ENCODE measurements around the gene ATXN1.
"Not testable (repeated sequence)": the region's sequence is repeated elsewhere in the genome, so short reads cannot be mapped to it uniquely, and the experiment has no call there.

The ATXN1 gene

GRCh38 chr6:16468991-16469615 lies 292.2 kb downstream of the ATXN1 start:
- no peaks in the 10 kb centered on the region for H3K9me3 ChIP-seq (ENCODE audit: control insufficient read depth, low read length)
- H2AFZ ChIP-seq, result no peak overlapping the region
- TF ChIP-seq CTCF (IDR thresholded peaks at IDR 0.05), result no peak
- peaks cover 8% of the 10 kb centered on the region for H3K4me1 ChIP-seq
- H3K79me2 ChIP-seq, result peaks cover 6% of the 10 kb centered on the region
- no peak overlapping the region for H3K27ac ChIP-seq
- no peak overlapping the region for H3K4me3 ChIP-seq (ENCODE audit: low read depth, low read length)
- no peaks in the 10 kb centered on the region for H3K27me3 ChIP-seq (ENCODE audit: control insufficient read depth, insufficient read depth, low read length)
- no peaks in the 10 kb centered on the region for H3K36me3 ChIP-seq (ENCODE audit: control insufficient read depth, insufficient read depth, low read length)
- H3K4me2 ChIP-seq (ENCODE audit: low read length), result no peak overlapping the region
- no peak overlapping the region for H3K9ac ChIP-seq

- Histone ChIP-seq H3K4me3 (ENCODE audit: low read depth, low read length) (no peak overlapping the region), H3K27me3 (ENCODE audit: control insufficient read depth, insufficient read depth, low read length) (no peaks in the 10 kb centered on the region), H3K27ac (no peak overlapping the region), H3K4me1 (peaks cover 8% of the 10 kb centered on the region), H3K36me3 (ENCODE audit: control insufficient read depth, insufficient read depth, low read length) (no peaks in the 10 kb centered on the region), H3K9me3 (ENCODE audit: control insufficient read depth, low read length) (no peaks in the 10 kb centered on the region), H3K4me2 (ENCODE audit: low read length) (no peak overlapping the region), H3K9ac (no peak overlapping the region), H2AFZ (no peak overlapping the region), H3K79me2 (peaks cover 6% of the 10 kb centered on the region)
- no peak for TF ChIP-seq CTCF (IDR thresholded peaks at IDR 0.05)
Measured at GRCh38 chr6:16466800-16467553, 294.3 kb downstream of the ATXN1 start.

- no peak overlapping the region for H3K27ac ChIP-seq
Measured at GRCh38 chr6:16464045-16464444, 297.2 kb downstream of the ATXN1 start.

GRCh38 chr6:16463246-16463645 lies 298.0 kb downstream of the ATXN1 start:
- not testable (repeated sequence) for H3K9ac ChIP-seq

More at GRCh38 chr6:16464045-16464444, 297.2 kb downstream of the ATXN1 start:
- TF ChIP-seq CTCF (IDR thresholded peaks at IDR 0.05), result no peak
- Histone ChIP-seq H3K9me3 (ENCODE audit: control insufficient read depth, low read length) (no peaks in the 10 kb centered on the region), H3K4me1 (no peaks in the 10 kb centered on the region), H3K79me2 (peaks cover 6% of the 10 kb centered on the region), H3K36me3 (ENCODE audit: control insufficient read depth, insufficient read depth, low read length) (no peaks in the 10 kb centered on the region), H3K9ac (no peak overlapping the region), H3K27me3 (ENCODE audit: control insufficient read depth, insufficient read depth, low read length) (no peaks in the 10 kb centered on the region), H2AFZ (no peak overlapping the region), H3K4me2 (ENCODE audit: low read length) (no peak overlapping the region), H3K4me3 (ENCODE audit: low read depth, low read length) (no peak overlapping the region)

GRCh38 chr6:16461491-16461890 lies 299.8 kb downstream of the ATXN1 start:
- H3K27me3 ChIP-seq (ENCODE audit: control insufficient read depth, insufficient read depth, low read length), result no peaks in the 10 kb centered on the region
- peaks cover 6% of the 10 kb centered on the region for H3K79me2 ChIP-seq
- no peaks in the 10 kb centered on the region for H3K36me3 ChIP-seq (ENCODE audit: control insufficient read depth, insufficient read depth, low read length)
- no peak overlapping the region for H3K4me2 ChIP-seq (ENCODE audit: low read length)
- H3K4me1 ChIP-seq, result no peaks in the 10 kb centered on the region
- H2AFZ ChIP-seq, result no peak overlapping the region
- no peak for TF ChIP-seq CTCF (IDR thresholded peaks at IDR 0.05)
- H3K9me3 ChIP-seq (ENCODE audit: control insufficient read depth, low read length), result no peaks in the 10 kb centered on the region
- no peak overlapping the region for H3K4me3 ChIP-seq (ENCODE audit: low read depth, low read length)
- no peak overlapping the region for H3K9ac ChIP-seq
- no peak overlapping the region for H3K27ac ChIP-seq

More at GRCh38 chr6:16463246-16463645, 298.0 kb downstream of the ATXN1 start:
- not testable (repeated sequence) for H3K4me1 ChIP-seq; H3K9me3 ChIP-seq (ENCODE audit: control insufficient read depth, low read length); H3K4me2 ChIP-seq (ENCODE audit: low read length); H3K27ac ChIP-seq; H2AFZ ChIP-seq; H3K79me2 ChIP-seq; H3K27me3 ChIP-seq (ENCODE audit: control insufficient read depth, insufficient read depth, low read length); H3K36me3 ChIP-seq (ENCODE audit: control insufficient read depth, insufficient read depth, low read length); H3K4me3 ChIP-seq (ENCODE audit: low read depth, low read length)

GRCh38 chr6:16459472-16459871 lies 301.8 kb downstream of the ATXN1 start:
- H3K4me2 ChIP-seq (ENCODE audit: low read length); H3K27me3 ChIP-seq (ENCODE audit: control insufficient read depth, insufficient read depth, low read length); H3K9me3 ChIP-seq (ENCODE audit: control insufficient read depth, low read length); H3K36me3 ChIP-seq (ENCODE audit: control insufficient read depth, insufficient read depth, low read length); H2AFZ ChIP-seq; H3K4me1 ChIP-seq; H3K4me3 ChIP-seq (ENCODE audit: low read depth, low read length); H3K9ac ChIP-seq; H3K79me2 ChIP-seq; H3K27ac ChIP-seq: not testable (repeated sequence)
